H1 (cell line): ENCODE results near the gene STT3A. TPM values are rescaled to one million over a fixed set of nuclear protein-coding genes. Genes with fewer than 3 reads are reported as not detected.

ENCODE experiments used
- ASH2L ChIP-seq: fragments of 200-600, 300-600 bp; sonication (generic); IDR thresholded peaks from one replicate; pipeline ENCODE4 v1.7.1; 2017; ENCODE audit warnings: low read length
- FOSL1 ChIP-seq: IDR thresholded peaks from 2 replicates; pipeline ENCODE4 v1.6.1; 2011; ENCODE audit warnings: mild to moderate bottlenecking, low read depth, low read length, moderate library complexity; ENCODE audit not compliant: insufficient read depth
- NRF1 ChIP-seq: IDR thresholded peaks from 2 replicates; pipeline ENCODE4 v1.6.1; 2011; ENCODE audit warnings: mild to moderate bottlenecking, low read depth, low read length, improper control_type of control experiment
- RFX5 ChIP-seq: IDR thresholded peaks from 2 replicates; pipeline ENCODE4 v1.6.1; 2011; ENCODE audit warnings: low read depth, low read length, improper control_type of control experiment, borderline replicate concordance
- RXRA ChIP-seq: IDR thresholded peaks from 2 replicates; pipeline ENCODE4 v1.6.1; 2011; ENCODE audit warnings: low read depth, mild to moderate bottlenecking, low read length, moderate library complexity; ENCODE audit not compliant: insufficient read depth
- SIX5 ChIP-seq: IDR thresholded peaks from 2 replicates; pipeline ENCODE4 v1.6.1; 2011; ENCODE audit warnings: mild to moderate bottlenecking, low read depth, low read length
- SP4 ChIP-seq: IDR thresholded peaks from 2 replicates; pipeline ENCODE4 v1.6.1; 2012; ENCODE audit warnings: low read length, inconsistent platforms
- polyA plus RNA-seq, 7 experiments: library from polyadenylated mRNA; depleted of rRNA in 3 of 7; stranded (reverse) in 5 of 7; unstranded in 2 of 7; fragments of >200 nt in 5 of 7; fragments of 200-250 nt in 2 of 7; gene quantifications; 1 replicate in 5 of 7; 2 replicates in 1 of 7; 4 replicates in 1 of 7; pipeline versions ENCODE4 v1.2.1 to v1.2.3, GENCODE V29; 2011 to 2013; ENCODE audit warnings: missing spikeins in 2 of 7, mixed read lengths in 2 of 7
- total RNA-seq: library from RNA; stranded (reverse); fragmentation: NEBNext Ultra II Directional; extraction: Animal tissue kit (Norgen Biotek cat#: 25700); gene quantifications from 2 replicates; pipeline ENCODE4 v1.2.1, GENCODE V29; 2021
- TF ChIP-seq, protein P1 (sequence below): IDR thresholded peaks from 2 replicates; pipeline ENCODE4 v1.6.1; 2012; ENCODE audit warnings: inconsistent platforms

Gene STT3A
- total and polyA plus RNA-seq, 2 of the 8 experiments (the other 6 are each of a cell fraction or from before 2014, with no cell fraction given): 173 to 211 TPM

DNA sequence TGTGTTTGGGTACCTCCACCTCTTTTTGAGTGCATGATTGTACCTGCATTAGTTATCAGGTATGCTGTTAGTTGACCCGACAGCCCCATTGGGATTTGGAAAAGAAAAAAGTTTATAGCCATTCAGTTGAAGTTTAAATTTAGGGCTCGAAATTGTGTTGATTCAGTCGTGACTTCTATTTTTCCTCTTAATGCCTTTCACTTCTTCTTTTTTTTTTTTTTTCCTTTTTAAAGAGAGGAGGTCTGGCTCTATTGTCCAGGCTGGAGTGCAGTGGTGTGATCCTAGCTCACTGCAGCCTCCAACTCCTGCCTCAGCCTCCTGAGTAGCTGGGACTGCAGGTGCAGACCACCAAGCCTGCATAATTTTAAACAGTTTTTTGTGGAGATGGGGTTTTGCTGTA lies 2.3 kb downstream of the STT3A start (continued):
- TF ChIP-seq SP4: no peak
- TF ChIP-seq RFX5: no peak
- no peak for TF ChIP-seq NRF1
- TF ChIP-seq, protein P1, sequence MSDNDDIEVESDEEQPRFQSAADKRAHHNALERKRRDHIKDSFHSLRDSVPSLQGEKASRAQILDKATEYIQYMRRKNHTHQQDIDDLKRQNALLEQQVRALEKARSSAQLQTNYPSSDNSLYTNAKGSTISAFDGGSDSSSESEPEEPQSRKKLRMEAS: no peak
- no peak for TF ChIP-seq RXRA
- TF ChIP-seq SIX5: no peak
- no peak for TF ChIP-seq FOSL1
- TF ChIP-seq ASH2L: no peak
- TF ChIP-seq, all 59 proteins: peak for 0
